ENCODE results near the gene TRIP10.
"Not testable (repeated sequence)": the region's sequence is repeated elsewhere in the genome, so short reads cannot be mapped to it uniquely, and the experiment has no call there.

Gene TRIP10

GRCh38 chr19:6743714-6744380 is 4.4 kb downstream of the TRIP10 start:
- no peak for FAIRE-seq

- no peak for FAIRE-seq
Observed at GRCh38 chr19:6744381-6745301, 5.2 kb downstream of the TRIP10 start.

GRCh38 chr19:6745965-6746364 is 6.5 kb downstream of the TRIP10 start:
- no peak for FAIRE-seq

- not testable (repeated sequence) for FAIRE-seq
Observed at GRCh38 chr19:6748543-6748942, 9.1 kb downstream of the TRIP10 start.

- FAIRE-seq, result no peak
Observed at GRCh38 chr19:6750062-6750461, 10.6 kb downstream of the TRIP10 start.

GRCh38 chr19:6751189-6751588 is 11.7 kb downstream of the TRIP10 start:
- FAIRE-seq, result no peak

GRCh38 chr19:6752256-6753177 is 13.0 kb downstream of the TRIP10 start:
- no peak for FAIRE-seq

- no peak for FAIRE-seq
Observed at GRCh38 chr19:6753178-6754031, 13.9 kb downstream of the TRIP10 start.

GRCh38 chr19:6754136-6754535 is 14.7 kb downstream of the TRIP10 start:
- FAIRE-seq, result no peak

- no peak for FAIRE-seq
Observed at GRCh38 chr19:6754653-6755463, 15.4 kb downstream of the TRIP10 start.

- no peak for FAIRE-seq
Observed at GRCh38 chr19:6760606-6761005, 21.1 kb downstream of the TRIP10 start.

GRCh38 chr19:6761053-6761676 is 21.7 kb downstream of the TRIP10 start:
- FAIRE-seq, result no peak

- FAIRE-seq, result not testable (repeated sequence)
Observed at GRCh38 chr19:6762253-6762797, 22.8 kb downstream of the TRIP10 start.

- no peak for FAIRE-seq
Observed at GRCh38 chr19:6765738-6766356, 26.4 kb downstream of the TRIP10 start.

- no peak for FAIRE-seq
Observed at GRCh38 chr19:6766357-6767080, 27.0 kb downstream of the TRIP10 start.

- FAIRE-seq, result no peak
Observed at GRCh38 chr19:6767081-6767356, 27.5 kb downstream of the TRIP10 start.

GRCh38 chr19:6767357-6768235 is 28.1 kb downstream of the TRIP10 start, which contains the start of gene SH2D3A:
Gene SH2D3A (minus strand): TSS chr19:6767435. CDS start chr19:6763748, 3,687 bp downstream.
- FAIRE-seq, result no peak

- no peak for FAIRE-seq
Observed at GRCh38 chr19:6768236-6768785, 28.8 kb downstream of the TRIP10 start.
